Measurements from ENCODE around the gene PLB1.

- TF ChIP-seq CTCF (IDR thresholded peaks at IDR 0.05; ENCODE audit: low read length) (no peak), EZH2 (IDR thresholded peaks at IDR 0.05; ENCODE audit: borderline replicate concordance, low read length) (no peak)
Observed at GRCh38 chr2:28544036-28544346, 48.1 kb downstream of the PLB1 start.

All from OCI-LY1 (cell line).